HG03039 (cell line): ENCODE data around the gene NPDC1.
"Not testable (repeated sequence)": the region's sequence is repeated elsewhere in the genome, so short reads cannot be mapped to it uniquely, and the experiment has no call there.

ENCODE experiments used
- ATAC-seq: cut with Tn5 transposase; IDR thresholded peaks from one replicate; pipeline ENCODE4 v1.9.1; 2021; ENCODE audit warnings: mild to moderate bottlenecking, moderate library complexity; ENCODE audit not compliant: unreplicated experiment

The NPDC1 gene

DNA sequence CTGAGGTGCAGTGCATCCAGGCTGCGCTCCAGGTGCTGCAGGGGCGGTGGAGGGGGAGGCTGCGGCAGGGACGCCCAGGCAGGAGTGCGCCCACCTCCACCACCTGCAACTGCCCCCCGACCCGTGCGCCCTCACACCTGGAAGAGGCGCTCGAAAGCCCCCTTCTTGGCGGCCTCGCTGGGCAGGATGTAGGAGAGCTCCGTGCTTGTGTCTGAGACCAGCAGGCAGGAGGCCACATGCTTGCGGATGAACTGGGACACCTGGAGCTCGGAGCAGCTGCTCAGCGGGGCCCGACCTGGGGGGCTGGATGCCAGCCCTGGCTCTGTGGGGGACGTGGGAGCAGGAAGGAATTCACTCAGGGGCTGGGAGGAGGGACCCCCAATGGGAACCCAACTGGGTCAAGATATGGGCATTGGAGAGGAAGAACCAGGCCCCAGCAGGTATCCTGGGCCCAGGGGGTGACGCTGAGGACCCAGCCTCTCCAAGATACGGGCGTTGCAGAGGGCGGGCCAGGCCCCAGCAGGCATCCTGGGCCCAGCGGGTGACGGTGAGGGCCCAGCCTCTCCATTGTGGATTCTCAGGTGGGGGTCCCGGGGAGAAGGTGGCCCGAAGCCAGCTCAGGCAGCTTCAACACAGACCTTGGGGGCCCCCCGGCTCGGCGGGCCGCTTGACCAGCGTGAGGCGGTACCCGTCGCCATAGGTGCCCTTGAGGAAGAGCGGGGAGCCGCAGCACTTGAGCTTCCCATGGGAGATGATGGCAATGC is 31.0 kb downstream of the NPDC1 start:
- no peak for ATAC-seq

DNA sequence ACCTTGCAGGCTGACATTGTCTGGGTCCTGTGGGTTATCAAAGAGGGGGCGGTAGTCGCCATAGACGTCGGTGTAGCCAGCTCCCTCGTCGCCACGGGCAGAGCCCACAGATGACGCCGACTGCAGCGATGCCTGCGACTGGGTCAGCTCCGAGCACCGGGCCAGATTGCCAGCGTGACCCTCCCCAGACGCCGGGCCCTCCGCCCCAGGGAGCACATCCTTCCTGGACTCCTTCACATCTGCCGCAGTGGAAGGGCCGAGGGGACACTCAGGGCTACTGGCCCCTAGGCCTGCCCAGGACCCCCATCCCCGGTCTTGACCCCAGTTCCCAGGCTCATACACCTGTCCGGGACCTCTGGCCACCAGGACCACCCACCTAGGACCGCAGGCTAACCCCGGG is 31.8 kb downstream of the NPDC1 start:
- ATAC-seq = no peak

DNA sequence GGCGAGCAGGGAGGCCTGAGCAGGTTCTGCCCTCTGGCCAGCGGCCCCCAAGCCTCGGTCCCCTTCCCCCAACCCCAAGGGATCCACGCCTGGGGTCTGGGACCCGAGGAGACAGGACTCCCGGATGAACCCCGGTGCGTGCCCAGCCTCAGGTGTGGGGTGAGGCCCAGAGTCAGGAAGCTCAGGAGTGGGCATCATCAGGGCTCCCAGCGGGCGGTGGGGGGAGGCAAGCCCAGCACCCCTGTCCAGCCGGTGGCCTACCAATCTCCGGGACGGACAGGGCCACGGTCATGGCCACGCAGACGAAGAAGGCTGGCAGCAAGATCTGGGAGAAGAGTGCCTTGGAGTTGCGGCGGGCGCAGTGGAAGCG is 32.4 kb downstream of the NPDC1 start:
- ATAC-seq = no peak

DNA sequence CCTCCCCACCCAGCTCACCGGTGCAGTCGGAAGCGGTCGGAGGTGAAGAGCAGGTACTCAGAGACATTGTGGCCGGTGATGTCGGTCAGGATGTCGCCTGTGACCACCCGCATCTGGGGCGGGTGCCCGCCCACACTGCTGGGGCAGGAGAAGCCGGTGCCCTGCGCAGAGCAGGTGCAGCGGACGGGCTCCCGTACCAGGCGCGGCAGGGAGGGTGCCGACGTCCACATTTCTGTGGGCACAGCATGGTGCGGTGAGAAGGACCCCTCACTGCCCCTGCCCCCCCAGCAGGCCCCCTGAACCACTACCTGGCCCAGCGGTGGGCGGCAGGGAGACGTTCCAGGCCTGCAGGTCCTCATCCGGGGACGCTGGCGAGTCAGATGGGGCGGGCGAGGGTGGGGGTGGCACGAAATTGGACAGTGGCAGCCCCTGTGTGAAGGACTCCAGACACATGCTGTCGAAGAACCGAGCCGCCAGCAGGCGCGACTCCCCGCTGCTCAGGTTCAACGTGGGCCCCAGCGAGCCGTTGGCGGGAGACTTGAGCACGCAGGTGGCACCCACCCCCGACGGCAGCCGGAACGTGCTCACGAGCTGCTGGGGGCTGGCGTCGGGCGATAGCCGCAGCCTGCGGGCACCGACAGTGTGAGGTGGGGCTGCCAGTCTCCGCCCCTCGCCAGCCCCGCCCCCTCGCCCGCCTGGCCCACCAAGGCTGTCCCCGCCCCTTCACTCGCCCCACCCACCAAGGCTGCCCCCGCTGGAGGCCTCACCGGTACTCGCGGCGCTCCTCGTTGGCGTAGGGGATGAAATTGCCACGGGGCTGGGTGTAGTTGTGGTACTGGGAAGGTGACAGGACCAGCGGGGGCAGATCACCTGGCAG is 33.0 kb downstream of the NPDC1 start:
- ATAC-seq = no peak

DNA sequence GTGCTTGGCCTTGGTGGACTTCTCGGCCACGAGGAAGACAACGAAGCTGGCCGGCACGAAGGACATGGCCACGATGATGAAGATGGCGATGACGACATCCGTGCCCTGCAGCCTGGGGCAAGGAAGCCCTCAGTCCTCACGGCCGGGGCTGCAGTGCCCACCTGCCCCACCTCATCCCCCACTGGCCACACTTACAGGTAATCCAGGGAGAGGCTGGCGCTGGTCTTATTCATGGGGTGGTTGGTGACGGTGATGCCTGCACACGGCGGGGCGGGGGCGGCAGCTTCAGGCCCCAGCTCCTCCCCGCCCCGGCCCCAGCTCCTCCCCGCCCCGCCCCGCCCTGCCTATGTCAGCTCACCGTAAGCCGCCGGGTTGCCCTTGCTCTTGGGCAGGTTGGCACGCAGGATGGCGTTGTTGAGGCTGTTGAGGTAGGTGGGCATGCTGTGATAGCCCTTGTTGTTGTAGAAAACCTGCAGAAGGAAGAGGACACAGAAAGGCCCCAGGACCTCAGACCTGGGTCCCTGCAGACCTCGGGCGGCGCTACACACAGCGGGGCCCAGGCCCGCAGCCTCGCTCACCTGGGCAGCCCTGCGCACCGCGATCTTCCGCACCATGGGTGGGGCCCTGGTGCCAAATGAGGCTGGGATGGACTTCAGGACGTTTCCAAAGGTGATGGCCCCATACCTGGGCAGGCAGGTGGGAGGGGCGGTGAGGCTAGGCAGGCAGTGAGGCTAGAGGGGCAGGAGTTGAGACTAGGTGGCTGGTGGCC is 33.9 kb downstream of the NPDC1 start:
- ATAC-seq = no peak

DNA sequence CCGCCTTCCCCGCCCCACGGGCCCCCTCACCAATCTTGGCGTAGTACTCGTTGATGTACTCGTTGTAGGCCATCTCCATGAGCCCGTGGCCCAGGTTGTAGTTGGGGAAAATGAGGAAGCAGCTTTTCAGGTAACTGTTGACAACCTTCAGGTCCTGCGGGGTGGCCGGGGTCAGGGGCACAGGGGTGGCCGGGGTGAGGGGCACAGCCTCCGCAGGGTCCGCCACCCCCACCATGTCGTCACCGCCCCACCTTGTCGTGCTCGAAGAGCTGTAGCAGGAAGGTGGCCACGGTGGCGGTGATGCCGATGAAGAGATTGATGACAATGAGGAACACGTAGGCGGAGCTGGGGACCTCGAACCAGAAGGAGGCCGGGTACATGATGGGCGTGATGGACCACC is 34.8 kb downstream of the NPDC1 start:
- ATAC-seq = no peak

DNA sequence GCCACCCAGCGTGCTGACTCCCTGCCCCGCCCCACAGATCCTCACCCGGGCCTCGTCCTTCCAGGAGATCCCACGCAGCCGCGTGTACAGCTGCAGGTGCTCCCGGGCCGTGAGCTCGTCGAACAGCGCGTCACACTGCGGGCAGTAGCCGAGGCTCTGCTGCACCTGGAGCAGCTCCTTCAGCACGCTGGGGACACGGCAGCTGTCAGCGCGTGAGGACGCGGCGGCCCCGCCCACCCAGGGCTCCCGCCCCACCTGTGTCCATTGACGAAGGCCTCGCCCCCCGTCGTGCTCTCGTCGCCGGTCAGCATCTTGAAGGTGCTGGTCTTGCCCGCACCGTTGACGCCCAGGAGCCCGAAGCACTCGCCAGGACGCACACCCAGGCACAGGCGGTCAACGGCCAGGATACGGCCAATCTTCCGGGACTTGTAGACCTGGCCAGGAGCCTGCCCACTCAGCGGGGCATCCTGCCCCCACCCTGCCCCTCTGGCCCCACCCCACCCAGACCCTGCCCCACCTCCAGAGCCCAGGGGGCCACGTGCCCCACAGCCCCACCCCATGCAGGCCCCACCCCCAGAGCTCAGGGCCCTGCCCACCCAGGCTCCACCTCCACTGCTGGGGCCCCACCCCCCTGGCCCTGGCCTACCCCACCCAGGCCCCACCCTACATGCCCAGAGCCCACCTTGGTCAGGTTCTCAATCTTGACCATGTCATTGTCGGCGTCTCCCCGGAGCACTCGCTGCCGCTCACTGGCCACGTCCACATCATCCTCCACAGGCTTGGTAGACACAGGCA is 35.8 kb downstream of the NPDC1 start:
- ATAC-seq = no peak

DNA sequence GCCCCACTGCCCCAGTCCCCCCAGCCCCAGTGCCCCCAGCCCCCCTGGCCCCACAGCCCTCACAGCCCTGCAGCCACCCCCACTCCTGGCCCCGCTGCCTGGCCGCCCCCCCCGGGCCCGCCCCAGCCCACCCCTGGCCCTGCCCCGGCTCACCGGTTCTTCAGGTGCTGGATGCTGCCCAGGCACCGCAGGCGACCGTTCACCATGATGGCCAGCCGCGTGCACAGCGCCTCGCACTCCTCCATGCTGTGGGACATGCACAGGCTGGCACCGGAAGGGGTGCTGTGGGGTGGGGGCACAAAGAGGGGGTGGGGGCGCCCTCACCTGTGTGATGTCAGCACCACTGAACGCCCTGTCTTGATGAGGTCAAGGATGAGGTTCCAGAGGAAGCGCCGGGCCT is 36.8 kb downstream of the NPDC1 start:
- no peak for ATAC-seq

DNA sequence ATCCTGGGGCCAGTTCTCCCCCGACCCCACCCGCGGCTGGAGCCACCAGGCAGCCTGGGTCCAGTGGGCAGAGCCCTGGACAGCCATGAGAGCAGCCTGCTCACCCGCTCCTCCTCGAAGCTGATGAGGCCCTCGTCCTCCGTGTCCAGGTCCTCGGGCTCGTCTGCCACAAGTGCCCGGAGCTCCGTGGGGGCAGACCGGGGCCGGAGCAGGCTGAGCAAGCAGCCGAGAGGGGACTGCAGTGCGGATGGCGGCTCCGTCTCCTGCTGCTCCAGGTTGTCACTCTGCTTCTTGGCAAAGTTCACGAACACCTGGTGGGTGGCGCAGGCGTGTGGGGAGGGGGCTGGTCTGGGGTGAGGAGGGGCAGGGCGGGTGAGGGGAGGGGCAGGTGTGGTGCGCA is 37.7 kb downstream of the NPDC1 start:
- ATAC-seq = no peak

DNA sequence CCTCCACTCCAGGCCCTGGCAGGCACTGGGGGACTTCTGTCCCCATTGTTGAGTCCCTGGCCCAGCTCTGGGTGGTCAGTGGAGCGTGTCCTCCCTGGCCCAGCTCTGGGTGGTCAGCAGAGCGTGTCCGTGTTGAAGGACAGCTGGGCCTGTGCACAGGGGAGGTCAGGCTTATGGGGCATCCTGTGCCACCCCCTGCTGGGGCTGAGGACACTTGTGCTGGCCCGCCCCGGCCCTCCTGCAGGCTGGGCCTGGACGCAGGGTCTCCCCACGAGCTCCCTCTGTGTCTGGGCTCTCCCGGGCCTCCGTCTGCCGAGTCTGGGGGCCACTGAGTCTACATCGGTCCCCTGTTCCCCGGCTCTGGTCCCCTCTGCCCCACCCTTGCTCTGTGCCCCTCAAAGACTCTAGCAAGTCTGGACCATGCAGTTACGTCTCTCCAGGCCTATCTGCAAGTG is 38.1 kb downstream of the NPDC1 start:
- no peak for ATAC-seq

DNA sequence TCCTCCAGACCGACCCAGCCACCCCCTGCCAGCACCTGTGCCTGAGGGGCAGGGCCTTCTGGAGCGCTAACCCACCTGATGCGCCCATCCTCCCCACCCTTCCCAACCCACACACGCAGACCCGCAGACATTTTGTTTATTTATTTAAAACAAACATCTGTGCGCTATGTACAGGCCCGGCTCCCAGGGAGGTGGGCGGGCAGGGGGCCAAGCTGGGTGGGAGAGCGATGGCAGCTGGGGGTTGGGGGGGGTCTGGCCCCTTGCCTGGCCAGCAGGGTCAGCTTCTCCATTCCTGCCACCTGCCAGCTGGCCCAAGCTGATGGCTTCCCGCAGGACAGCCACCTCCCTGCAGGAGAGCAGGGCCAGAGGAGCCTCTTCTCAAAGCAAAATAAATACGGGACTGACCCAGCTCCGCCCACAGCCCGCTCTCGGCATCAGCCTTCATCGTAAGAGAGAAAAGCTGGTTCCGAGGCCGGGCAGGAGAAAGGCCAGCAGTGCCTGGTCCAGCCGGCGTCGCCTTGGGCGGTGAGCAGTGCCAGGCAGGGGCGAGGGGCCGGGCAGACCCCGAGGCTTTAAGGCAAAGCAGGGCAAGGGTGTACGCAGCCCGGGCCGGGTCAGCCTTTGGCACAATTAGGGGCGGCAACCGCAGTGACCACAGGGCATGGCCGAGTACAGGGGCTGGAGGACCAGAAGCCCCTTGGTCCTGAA is 38.7 kb downstream of the NPDC1 start:
- ATAC-seq = no peak

DNA sequence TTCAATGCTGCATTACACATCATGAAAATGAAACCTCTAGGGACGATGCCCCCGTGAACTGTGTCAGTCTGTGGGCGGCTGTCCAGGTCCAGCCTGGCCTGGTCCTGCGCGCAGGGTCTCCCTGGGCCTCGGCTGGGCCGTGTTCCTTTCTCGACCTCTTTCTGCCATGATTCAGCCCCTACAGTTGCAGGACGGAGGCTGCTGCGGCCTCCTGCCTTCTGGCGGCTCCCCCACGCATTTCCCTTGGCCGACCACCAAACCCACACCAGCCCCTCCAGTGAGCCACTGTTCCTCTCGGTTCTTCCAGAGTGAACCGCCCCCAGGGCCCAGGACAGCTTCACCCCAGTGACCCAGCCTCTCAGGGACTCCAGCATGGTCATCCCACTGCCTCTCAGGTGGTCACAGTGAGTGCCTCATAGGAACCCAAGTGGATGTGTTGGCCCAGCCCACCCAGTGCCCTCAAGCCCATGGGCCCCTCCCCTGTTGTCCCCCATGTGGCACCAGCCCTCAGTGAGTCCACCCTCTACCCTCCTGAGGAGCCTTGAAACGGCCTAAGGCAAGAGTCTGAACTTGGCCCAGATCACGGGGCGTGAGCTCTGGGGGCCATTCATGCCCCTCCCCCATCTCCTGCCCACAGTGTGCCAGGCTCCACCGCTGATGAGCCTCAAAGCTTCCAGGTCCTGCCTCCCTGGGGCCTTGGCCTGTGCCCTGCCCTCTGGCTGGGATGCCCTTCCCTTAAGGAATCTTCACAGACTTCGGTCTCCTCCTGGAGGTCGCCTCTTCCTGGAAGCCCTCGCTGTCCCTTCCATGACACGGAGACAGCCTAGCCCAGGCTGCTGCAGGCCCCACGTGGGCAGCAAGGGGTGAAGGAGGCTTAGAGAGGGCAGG is 39.6 kb downstream of the NPDC1 start:
- ATAC-seq = no peak

DNA sequence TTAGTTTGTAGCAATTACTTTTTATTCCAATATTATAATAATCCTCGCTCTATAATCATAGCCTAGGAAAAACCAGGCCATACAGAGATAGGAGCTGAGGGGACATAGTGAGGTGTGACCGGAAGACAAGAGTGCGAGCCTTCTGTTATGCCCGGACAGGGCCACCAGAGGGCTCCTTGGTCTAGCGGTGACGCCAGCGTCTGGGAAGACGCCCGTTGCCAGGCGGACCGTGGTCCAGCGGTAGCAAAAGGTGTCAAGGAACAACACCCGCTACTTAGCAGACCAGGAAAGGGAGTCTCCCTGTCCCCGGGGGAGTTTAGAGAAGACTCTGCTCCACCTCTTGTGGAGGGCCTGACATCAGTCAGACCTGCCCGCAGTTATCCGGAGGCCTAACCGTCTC is 41.7 kb downstream of the NPDC1 start:
- not testable (repeated sequence) for ATAC-seq

DNA sequence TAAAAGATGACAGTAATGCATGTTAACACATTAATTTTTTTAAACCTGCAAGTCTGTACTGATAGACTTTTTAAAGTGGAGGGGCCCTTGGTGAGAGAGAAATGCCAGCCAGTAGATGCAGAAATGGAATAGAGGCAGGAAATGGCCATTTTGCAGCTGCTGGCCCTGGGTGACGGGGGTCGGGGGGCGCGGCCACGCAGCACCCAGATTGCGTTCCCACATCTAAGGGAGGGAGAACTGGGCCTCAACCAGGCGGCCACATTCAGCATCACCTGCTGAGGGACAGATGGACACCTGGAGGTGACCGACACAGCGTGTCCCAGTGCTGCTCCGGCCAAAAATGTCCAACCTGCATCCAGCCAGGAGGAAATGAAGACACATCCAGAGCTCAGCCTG is 43.3 kb downstream of the NPDC1 start:
- no peak for ATAC-seq

DNA sequence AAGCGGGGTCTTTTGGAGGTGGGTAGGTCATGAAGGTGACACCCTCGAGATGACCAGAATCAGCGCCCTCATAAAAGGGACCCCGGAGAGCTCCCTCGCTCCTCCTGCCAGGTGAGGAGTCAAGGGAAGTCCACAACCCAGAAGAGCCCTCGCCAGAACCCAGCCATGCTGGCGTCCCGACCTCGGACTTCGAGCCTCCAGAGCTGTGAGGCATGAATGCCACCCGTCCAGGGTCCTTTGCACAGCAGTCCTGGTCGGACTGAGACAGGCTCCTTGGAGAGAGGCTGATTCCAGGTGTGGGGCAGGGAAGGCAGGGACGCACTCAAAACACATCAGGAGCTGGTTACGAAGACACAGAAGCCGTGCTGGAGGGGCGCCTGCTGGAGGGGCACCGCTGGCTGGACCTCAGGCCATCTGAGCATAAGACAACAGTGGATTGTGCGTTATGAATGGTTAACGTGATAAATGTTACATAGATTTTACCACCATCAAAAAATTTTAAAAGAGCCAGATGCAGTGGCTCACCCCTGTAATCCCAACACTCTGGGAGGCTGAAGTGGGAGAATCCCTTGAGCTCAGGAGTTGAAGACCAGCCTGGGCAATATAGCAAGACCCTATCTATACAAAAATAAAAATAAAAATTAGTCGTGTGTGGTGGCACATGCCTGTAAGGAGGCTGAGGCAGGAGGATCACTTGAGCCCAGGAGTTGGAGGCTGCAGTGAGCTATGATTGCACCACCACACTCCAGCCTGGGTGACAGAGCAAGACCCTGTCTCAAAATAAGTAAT is 43.9 kb downstream of the NPDC1 start:
- no peak for ATAC-seq

DNA sequence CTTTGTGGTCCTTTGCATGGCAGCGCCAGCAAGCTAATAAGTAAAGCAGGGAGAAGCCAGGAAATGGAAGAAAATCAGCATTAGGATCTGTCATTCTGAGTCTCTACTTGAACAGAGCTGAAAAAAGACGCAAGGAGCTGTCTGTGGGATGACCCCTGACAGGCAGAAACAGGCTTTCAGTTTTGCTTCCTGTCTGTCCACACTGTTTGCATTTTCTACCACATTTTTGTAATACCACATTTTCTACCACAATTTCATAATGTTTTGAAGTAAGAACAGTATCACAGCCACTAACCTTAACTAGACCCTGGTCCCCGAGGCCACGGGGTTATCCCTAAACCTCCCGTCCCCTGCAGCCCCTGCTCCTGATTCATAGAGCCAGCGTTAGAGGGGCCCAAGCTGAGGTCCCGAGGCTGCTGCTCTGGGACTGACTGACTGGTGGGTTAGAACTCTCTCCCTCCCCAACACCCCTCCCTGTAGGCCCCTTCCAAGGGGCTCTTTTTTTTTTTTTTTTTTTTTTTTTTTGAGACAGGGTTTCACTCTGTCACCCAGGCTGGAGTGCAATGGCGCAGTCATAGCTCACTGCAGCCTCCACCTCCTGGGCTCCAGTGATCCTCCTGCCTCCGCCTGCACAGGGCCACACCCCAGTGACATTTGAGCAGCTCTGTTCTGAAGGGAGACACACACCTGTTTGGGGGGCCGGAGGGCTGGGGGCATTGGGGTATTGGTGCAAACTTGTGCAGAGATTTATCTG is 45.6 kb downstream of the NPDC1 start:
- ATAC-seq = no peak

DNA sequence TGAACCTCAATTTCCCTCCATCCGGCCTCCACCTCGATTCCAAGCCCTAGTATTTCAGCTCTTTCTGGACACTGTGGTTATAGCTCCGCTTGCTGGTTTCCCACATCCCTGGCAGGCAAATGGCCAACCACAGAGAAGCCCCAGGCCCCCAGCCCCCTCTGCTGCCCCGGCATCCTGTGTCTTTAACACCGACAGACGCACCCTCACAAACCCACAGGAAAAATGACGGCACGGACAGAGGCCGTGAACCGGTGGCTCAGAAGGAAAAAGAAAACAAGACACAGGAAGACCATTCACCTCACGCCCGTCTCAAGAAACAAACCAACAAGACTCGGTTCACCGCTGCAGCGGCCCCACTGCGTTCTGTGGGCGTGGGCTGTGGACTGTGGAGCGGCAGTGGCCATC is 48.1 kb downstream of the NPDC1 start:
- no peak for ATAC-seq

DNA sequence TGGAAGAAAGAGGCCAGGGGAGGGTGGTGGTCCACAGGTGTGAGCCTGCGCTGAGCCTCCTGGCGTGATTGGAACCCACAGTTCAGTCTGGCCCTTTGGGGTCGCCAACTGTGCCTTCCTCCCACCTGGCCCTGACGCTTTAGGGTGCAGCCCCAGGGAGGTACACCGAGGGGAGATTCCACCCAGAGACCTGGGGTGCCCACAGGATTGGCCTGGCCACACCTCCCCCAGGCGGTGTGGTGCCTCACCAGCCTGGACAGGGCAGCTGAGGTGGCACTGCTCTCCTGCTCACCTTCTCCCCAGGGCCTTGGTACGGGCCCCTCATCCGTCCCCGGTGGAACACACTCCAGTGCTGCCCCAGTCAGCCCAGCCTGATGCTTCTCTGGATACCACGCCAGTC is 48.6 kb downstream of the NPDC1 start:
- ATAC-seq = no peak
